Measurements from ENCODE around the gene TIAM1.

The TIAM1 gene

DNA sequence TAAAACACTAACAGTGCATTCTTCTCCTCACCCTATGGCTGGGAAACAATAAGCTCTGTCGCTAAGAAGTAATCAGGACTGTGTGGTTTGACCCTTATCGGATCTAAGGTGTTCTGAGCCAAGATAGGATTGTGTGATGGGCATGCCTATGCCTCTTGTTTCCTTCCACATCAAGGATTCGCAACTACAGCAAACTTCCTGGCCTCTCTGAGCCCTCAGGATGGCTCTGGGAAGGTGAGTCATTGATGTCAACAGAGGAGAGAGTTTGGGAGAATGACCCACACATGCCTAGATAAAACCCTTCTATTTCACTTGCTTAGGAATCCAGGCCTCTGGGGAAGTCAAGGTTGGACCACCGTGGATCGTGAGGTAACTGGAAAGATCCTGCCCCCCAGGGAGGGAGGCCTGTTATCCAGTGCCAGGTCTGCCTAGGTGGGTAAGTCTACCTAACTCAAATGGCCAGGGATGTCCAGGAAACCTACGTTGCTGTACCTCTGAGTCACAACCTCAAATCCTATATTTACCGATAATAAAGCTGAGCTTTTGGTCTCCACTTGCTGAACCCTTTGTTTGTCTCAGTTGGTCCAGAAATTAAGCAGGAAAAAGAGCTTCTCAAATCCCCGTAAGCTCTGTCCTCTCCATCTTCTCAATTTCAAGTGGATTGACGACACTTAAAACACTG lies 27.4 kb downstream of the TIAM1 start:
- no peak overlapping the region for H3K4me3 ChIP-seq (ENCODE audit: low read depth in 1 of 5, low read length in 5 of 5)
- H3K4me1 ChIP-seq (ENCODE audit: control insufficient read depth in 5 of 5, insufficient read depth in 5 of 5, low read length in 5 of 5), result no peaks in the 10 kb centered on the region
- no peaks in the 10 kb centered on the region for H3K36me3 ChIP-seq (ENCODE audit: control insufficient read depth in 5 of 5, insufficient read depth in 5 of 5, low read length in 5 of 5)
- no peaks in the 10 kb centered on the region for H3K27me3 ChIP-seq (ENCODE audit: control insufficient read depth in 5 of 5, insufficient read depth in 4 of 5, low read length in 5 of 5)
- H3K27ac ChIP-seq (ENCODE audit: low read depth, low read length), result no peak overlapping the region
- H3K9ac ChIP-seq (ENCODE audit: low read length in 5 of 5), result no peak overlapping the region
- no peaks in the 10 kb centered on the region for H3K9me3 ChIP-seq (ENCODE audit: control insufficient read depth in 5 of 5, low read length in 5 of 5)

DNA sequence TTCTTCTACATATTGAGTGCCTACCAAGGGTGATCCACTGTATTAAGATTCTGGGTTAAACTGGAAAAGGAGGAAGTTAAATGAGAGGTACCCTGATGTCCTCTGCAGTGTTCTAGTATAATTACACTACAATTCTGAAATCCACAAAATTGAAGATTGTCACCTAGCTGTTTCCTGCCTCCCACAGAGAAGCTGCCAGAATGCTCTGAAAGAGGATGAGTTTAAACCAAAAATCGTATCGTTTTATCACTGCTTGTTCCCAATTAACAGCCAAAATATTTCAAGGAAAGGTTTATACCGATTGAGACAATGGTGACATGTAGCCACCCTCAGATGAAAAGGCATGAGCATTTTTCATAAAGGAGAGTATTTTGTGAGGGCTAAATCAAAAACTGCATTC lies 28.0 kb downstream of the TIAM1 start:
- Histone ChIP-seq H3K36me3 (ENCODE audit: control insufficient read depth in 5 of 5, insufficient read depth in 5 of 5, low read length in 5 of 5) (no peaks in the 10 kb centered on the region), H3K27ac (ENCODE audit: low read depth, low read length) (no peak overlapping the region), H3K4me1 (ENCODE audit: control insufficient read depth in 5 of 5, insufficient read depth in 5 of 5, low read length in 5 of 5) (no peaks in the 10 kb centered on the region), H3K27me3 (ENCODE audit: control insufficient read depth in 5 of 5, insufficient read depth in 4 of 5, low read length in 5 of 5) (no peaks in the 10 kb centered on the region), H3K4me3 (ENCODE audit: low read depth in 1 of 5, low read length in 5 of 5) (no peak overlapping the region), H3K9ac (ENCODE audit: low read length in 5 of 5) (no peak overlapping the region), H3K9me3 (ENCODE audit: control insufficient read depth in 5 of 5, low read length in 5 of 5) (no peaks in the 10 kb centered on the region)

DNA sequence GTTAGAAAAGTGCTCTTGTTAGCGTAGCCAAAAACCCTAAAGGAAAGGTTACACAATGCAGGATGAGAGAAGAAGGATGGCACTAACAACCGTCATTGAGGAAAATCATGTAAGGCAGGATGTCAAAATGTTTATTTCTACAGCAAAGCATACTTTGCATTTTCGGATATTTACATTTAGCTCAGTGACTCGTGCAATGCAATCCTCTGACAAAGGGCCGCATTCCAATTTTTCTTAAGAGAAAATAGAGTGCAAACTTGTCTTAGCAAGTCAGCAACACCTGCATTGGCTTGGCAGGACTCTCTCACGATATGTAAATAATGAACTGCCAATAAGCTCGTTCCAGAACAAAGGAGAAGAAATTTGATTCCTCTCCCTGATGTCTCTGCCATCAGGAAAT lies 33.3 kb downstream of the TIAM1 start:
- no peak overlapping the region for H3K27ac ChIP-seq (ENCODE audit: low read depth, low read length)
- H3K4me3 ChIP-seq (ENCODE audit: low read depth in 1 of 5, low read length in 5 of 5), result no peak overlapping the region
- no peaks in the 10 kb centered on the region for H3K36me3 ChIP-seq (ENCODE audit: control insufficient read depth in 5 of 5, insufficient read depth in 5 of 5, low read length in 5 of 5)
- H3K9me3 ChIP-seq (ENCODE audit: control insufficient read depth in 5 of 5, low read length in 5 of 5), result no peaks in the 10 kb centered on the region
- H3K9ac ChIP-seq (ENCODE audit: low read length in 5 of 5), result no peak overlapping the region
- H3K4me1 ChIP-seq (ENCODE audit: control insufficient read depth in 5 of 5, insufficient read depth in 5 of 5, low read length in 5 of 5), result no peaks in the 10 kb centered on the region
- H3K27me3 ChIP-seq (ENCODE audit: control insufficient read depth in 5 of 5, insufficient read depth in 4 of 5, low read length in 5 of 5), result no peaks in the 10 kb centered on the region

DNA sequence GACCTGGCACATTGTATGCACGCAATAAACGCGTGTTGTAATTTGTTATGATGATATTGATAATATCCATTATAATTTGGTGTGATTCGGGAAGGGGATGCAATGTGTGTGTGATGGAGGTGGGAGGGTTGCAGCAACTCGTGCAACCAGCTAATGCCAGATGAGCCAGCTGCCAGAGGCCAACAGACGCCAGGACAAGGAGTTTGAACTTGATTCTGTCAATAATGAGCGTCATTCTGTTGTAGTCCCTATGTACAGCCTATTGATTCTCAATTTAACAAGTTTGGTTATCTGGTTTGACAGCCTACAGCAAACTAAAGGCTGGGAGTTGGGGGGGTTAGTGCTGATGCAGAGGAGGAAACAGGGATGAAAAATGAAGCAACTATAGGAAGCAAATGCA lies 35.5 kb downstream of the TIAM1 start:
- Histone ChIP-seq H3K9me3 (ENCODE audit: control insufficient read depth in 5 of 5, low read length in 5 of 5) (no peaks in the 10 kb centered on the region), H3K36me3 (ENCODE audit: control insufficient read depth in 5 of 5, insufficient read depth in 5 of 5, low read length in 5 of 5) (no peaks in the 10 kb centered on the region), H3K9ac (ENCODE audit: low read length in 5 of 5) (no peak overlapping the region), H3K27me3 (ENCODE audit: control insufficient read depth in 5 of 5, insufficient read depth in 4 of 5, low read length in 5 of 5) (no peaks in the 10 kb centered on the region), H3K4me3 (ENCODE audit: low read depth in 1 of 5, low read length in 5 of 5) (no peak overlapping the region), H3K27ac (ENCODE audit: low read depth, low read length) (no peak overlapping the region), H3K4me1 (ENCODE audit: control insufficient read depth in 5 of 5, insufficient read depth in 5 of 5, low read length in 5 of 5) (no peaks in the 10 kb centered on the region)

DNA sequence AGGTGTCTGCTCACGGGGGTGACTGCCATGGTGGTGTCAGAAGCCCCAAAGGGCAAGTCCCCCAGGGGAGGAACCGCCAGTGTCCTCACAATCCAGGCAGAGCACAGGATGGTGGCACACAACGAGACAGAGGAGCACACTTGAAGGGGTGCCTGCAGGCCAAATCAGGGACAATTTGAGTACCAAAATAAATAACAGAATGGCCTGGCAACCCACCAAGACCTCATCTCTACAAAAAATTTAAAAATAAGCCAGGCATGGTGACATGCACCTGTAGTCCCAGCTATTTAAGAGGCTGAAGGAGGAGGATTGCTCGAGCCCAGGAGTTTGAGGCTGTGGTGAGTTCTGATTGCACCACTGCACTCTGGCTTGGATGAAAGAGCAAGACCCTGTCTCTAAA lies 38.2 kb downstream of the TIAM1 start:
- Histone ChIP-seq H3K27me3 (ENCODE audit: control insufficient read depth in 5 of 5, insufficient read depth in 4 of 5, low read length in 5 of 5) (no peaks in the 10 kb centered on the region), H3K4me1 (ENCODE audit: control insufficient read depth in 5 of 5, insufficient read depth in 5 of 5, low read length in 5 of 5) (no peaks in the 10 kb centered on the region), H3K9me3 (ENCODE audit: control insufficient read depth in 5 of 5, low read length in 5 of 5) (no peaks in the 10 kb centered on the region), H3K4me3 (ENCODE audit: low read depth in 1 of 5, low read length in 5 of 5) (no peak overlapping the region), H3K27ac (ENCODE audit: low read depth, low read length) (no peak overlapping the region), H3K9ac (ENCODE audit: low read length in 5 of 5) (no peak overlapping the region), H3K36me3 (ENCODE audit: control insufficient read depth in 5 of 5, insufficient read depth in 5 of 5, low read length in 5 of 5) (no peaks in the 10 kb centered on the region)

DNA sequence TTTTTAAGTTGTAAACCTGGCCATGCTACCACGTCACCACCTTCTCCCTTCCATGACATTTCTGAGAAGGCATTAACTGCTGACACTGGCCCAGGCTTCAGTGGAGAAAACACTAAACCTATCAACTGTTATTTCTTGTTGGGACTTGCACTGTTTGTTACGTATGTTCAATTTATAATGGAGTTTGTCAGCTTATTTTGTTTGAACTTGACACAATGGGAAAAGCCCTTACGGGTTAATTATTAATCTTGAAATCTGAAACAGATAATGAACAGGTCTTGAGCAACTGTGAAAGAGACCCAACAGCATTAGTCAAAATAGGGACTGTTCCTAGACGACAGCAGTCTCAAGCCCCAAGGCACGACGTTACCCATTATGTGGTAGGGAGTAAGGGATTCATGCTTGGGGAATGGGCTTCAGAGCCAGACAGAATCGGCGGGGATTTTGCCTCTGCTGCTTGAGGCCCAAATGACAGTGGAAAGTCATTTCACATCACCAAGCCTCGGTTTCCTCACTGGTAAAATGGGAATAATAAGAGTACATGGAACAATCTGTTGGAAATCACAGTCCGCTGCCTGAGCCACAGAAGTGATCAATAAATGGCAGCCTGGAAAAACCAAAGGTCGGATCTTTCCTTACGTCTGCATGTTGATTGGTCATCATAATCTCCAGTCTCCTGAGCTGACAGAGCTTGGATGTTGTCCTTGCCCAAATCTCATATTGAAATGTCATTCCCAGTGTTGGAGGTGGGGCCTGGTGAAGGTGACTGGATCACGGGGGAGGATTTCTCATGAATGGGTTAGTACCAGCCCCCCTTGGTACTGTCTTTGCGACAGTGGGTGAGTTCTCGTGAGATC lies 44.5 kb downstream of the TIAM1 start:
- no peaks in the 10 kb centered on the region for H3K36me3 ChIP-seq (ENCODE audit: control insufficient read depth in 5 of 5, insufficient read depth in 5 of 5, low read length in 5 of 5)
- no peak overlapping the region for H3K4me3 ChIP-seq (ENCODE audit: low read depth in 1 of 5, low read length in 5 of 5)
- no peaks in the 10 kb centered on the region for H3K9me3 ChIP-seq (ENCODE audit: control insufficient read depth in 5 of 5, low read length in 5 of 5)
- peaks cover 0 to 1% (median 0%) of the 10 kb centered on the region in 5 donors for H3K4me1 ChIP-seq (ENCODE audit: control insufficient read depth in 5 of 5, insufficient read depth in 5 of 5, low read length in 5 of 5)
- no peak overlapping the region for H3K27ac ChIP-seq (ENCODE audit: low read depth, low read length)
- H3K9ac ChIP-seq (ENCODE audit: low read length in 5 of 5), result no peak overlapping the region
- H3K27me3 ChIP-seq (ENCODE audit: control insufficient read depth in 5 of 5, insufficient read depth in 4 of 5, low read length in 5 of 5), result no peaks in the 10 kb centered on the region

DNA sequence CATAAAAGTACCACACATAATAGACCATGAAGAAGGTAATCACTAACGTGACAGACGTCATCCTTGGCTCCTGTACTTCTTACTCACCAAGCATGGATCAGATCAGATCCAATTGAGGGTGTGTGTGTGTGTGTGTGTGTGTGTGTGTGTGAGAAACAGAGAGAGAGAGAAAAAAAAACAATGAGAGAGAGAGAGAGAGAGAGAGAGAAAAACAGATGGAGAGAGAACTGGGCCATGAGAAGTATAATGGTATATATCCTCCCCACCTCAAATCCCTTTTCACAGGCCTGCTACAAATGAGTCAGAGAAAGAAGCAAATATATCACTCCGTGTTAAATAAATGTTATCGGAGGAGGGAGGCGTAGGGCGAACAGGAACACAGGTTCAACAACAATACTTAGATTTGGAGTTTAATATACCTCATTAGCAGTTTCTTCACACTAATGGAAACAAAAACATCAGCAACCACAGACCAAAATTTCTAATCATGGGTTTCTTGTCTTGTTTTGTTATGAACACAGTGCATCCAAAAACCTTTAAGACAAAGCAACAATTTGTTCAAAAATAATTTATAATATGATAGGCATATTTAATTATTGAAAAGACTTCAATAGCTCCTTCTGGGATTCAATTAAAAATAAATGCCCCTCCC lies 45.3 kb downstream of the TIAM1 start:
- no peaks in the 10 kb centered on the region for H3K9me3 ChIP-seq (ENCODE audit: control insufficient read depth in 5 of 5, low read length in 5 of 5)
- H3K4me3 ChIP-seq (ENCODE audit: low read depth in 1 of 5, low read length in 5 of 5), result no peak overlapping the region
- H3K36me3 ChIP-seq (ENCODE audit: control insufficient read depth in 5 of 5, insufficient read depth in 5 of 5, low read length in 5 of 5), result no peaks in the 10 kb centered on the region
- no peak overlapping the region for H3K9ac ChIP-seq (ENCODE audit: low read length in 5 of 5)
- peaks cover 0 to 1% (median 0%) of the 10 kb centered on the region in 5 donors for H3K4me1 ChIP-seq (ENCODE audit: control insufficient read depth in 5 of 5, insufficient read depth in 5 of 5, low read length in 5 of 5)
- no peaks in the 10 kb centered on the region for H3K27me3 ChIP-seq (ENCODE audit: control insufficient read depth in 5 of 5, insufficient read depth in 4 of 5, low read length in 5 of 5)
- no peak overlapping the region for H3K27ac ChIP-seq (ENCODE audit: low read depth, low read length)

DNA sequence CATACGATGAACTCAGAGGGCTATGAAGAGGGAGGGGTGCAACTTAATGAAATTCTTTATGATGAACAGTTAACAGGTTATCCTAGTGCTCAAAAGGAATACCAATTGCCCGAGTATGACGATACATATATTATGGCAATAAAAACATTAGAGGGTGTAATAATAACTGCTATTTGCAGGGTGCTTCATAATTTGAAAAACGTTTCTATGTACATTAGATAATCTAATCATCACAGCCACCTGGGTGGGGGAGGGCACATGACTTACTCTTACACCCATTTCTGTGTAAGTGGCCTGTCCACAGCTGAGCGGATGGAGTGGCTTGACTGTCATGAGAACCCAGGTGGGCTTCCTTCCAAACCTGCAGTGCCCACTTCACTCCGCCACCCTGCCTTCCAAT lies 46.3 kb downstream of the TIAM1 start:
- no peaks in the 10 kb centered on the region for H3K36me3 ChIP-seq (ENCODE audit: control insufficient read depth in 5 of 5, insufficient read depth in 5 of 5, low read length in 5 of 5)
- H3K9me3 ChIP-seq (ENCODE audit: control insufficient read depth in 5 of 5, low read length in 5 of 5), result no peaks in the 10 kb centered on the region
- no peak overlapping the region for H3K27ac ChIP-seq (ENCODE audit: low read depth, low read length)
- H3K27me3 ChIP-seq (ENCODE audit: control insufficient read depth in 5 of 5, insufficient read depth in 4 of 5, low read length in 5 of 5), result no peaks in the 10 kb centered on the region
- H3K4me3 ChIP-seq (ENCODE audit: low read depth in 1 of 5, low read length in 5 of 5), result no peak overlapping the region
- peaks cover 0 to 1% (median 0%) of the 10 kb centered on the region in 5 donors for H3K4me1 ChIP-seq (ENCODE audit: control insufficient read depth in 5 of 5, insufficient read depth in 5 of 5, low read length in 5 of 5)
- no peak overlapping the region for H3K9ac ChIP-seq (ENCODE audit: low read length in 5 of 5)

DNA sequence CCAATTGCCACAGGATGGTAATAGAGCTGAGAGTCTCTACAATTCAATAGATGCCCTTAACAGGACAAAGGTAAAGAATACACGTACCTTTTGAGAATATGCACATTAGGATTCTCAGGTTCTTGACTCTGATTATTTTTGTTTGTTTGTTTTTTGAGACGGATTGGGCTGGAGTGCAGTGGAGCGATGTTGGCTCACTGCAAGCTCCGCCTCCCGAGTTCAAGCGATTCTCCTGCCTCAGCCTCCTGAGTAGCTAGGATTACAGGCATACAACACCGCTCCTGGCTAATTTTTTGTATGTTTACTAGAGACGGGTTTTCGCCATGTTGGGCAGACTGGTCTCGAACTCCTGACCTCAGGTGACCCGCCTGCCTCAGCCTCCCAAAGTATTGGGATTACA lies 48.4 kb downstream of the TIAM1 start:
- Histone ChIP-seq H3K27ac (ENCODE audit: low read depth, low read length) (no peak overlapping the region), H3K9me3 (ENCODE audit: control insufficient read depth in 5 of 5, low read length in 5 of 5) (no peaks in the 10 kb centered on the region), H3K9ac (ENCODE audit: low read length in 5 of 5) (no peak overlapping the region), H3K36me3 (ENCODE audit: control insufficient read depth in 5 of 5, insufficient read depth in 5 of 5, low read length in 5 of 5) (no peaks in the 10 kb centered on the region), H3K27me3 (ENCODE audit: control insufficient read depth in 5 of 5, insufficient read depth in 4 of 5, low read length in 5 of 5) (no peaks in the 10 kb centered on the region), H3K4me1 (ENCODE audit: control insufficient read depth in 5 of 5, insufficient read depth in 5 of 5, low read length in 5 of 5) (peaks cover 0 to 1% (median 0%) of the 10 kb centered on the region in 5 donors), H3K4me3 (ENCODE audit: low read depth in 1 of 5, low read length in 5 of 5) (no peak overlapping the region)

DNA sequence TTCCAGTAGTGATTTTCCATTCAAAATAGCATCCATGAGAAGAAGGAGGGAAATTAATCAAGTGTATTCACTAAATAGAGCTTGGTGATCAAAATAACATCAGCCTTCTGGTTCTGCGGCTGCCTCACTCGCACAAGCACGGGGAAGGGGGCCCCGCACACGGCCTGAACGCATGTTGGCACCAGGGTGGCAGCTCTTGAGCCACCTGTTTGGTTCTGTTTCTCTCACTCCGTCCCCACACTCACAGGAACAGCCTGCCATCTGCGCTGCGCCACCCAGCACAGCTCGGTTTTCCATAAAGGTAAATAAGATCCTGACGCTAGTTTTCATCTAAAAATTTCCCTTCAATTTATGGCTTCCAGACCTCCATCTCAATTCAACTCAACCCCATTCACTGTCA lies 49.4 kb downstream of the TIAM1 start:
- H3K4me1 ChIP-seq (ENCODE audit: control insufficient read depth in 5 of 5, insufficient read depth in 5 of 5, low read length in 5 of 5), result peaks cover 0 to 1% (median 0%) of the 10 kb centered on the region in 5 donors
- H3K36me3 ChIP-seq (ENCODE audit: control insufficient read depth in 5 of 5, insufficient read depth in 5 of 5, low read length in 5 of 5), result no peaks in the 10 kb centered on the region
- H3K27ac ChIP-seq (ENCODE audit: low read depth, low read length), result no peak overlapping the region
- H3K9me3 ChIP-seq (ENCODE audit: control insufficient read depth in 5 of 5, low read length in 5 of 5), result no peaks in the 10 kb centered on the region
- H3K4me3 ChIP-seq (ENCODE audit: low read depth in 1 of 5, low read length in 5 of 5), result no peak overlapping the region
- H3K27me3 ChIP-seq (ENCODE audit: control insufficient read depth in 5 of 5, insufficient read depth in 4 of 5, low read length in 5 of 5), result no peaks in the 10 kb centered on the region
- H3K9ac ChIP-seq (ENCODE audit: low read length in 5 of 5), result no peak overlapping the region
